ENCODE measurements around the gene RGS12.

Gene RGS12

DNA sequence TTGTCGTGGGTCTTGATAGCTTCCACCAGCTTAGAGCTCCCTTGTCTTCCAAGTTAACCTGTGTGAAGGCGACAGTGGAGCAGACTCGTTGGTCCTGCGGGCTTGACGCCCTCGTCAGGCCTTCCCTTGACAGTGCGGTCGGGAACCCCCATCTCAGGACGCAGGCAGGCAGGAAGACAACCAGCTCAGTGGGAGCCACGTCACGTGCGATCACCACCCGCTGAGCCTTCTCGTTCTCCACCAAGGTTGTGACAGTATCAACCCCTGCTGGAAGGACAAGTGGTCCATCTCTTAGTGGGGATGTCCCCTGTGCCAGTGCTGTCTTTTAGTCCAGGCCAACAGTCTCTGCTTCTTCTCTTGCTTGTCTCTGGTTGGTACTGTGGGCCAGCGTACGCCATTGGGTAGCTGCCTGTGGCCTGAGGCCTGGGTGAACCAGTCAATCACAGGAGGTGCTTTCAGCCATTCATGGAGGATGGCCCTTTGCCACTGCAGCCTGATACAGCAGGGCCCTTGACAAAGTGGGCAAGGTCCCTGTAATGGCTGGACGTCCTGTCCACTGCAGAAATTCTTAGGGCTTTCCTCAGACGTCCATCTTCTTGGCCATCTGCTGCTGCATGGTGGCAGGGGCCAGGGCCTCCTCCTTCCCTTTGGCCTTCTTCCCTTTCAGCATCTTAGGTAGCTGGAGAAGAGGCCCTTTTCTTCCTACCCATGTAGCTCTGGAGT, 31.4 kb downstream of the RGS12 start:
- H3K4me3 ChIP-seq (ENCODE audit: low read depth, low read length) = no peak overlapping the region
- TF ChIP-seq, protein P1, sequence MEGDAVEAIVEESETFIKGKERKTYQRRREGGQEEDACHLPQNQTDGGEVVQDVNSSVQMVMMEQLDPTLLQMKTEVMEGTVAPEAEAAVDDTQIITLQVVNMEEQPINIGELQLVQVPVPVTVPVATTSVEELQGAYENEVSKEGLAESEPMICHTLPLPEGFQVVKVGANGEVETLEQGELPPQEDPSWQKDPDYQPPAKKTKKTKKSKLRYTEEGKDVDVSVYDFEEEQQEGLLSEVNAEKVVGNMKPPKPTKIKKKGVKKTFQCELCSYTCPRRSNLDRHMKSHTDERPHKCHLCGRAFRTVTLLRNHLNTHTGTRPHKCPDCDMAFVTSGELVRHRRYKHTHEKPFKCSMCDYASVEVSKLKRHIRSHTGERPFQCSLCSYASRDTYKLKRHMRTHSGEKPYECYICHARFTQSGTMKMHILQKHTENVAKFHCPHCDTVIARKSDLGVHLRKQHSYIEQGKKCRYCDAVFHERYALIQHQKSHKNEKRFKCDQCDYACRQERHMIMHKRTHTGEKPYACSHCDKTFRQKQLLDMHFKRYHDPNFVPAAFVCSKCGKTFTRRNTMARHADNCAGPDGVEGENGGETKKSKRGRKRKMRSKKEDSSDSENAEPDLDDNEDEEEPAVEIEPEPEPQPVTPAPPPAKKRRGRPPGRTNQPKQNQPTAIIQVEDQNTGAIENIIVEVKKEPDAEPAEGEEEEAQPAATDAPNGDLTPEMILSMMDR (IDR thresholded peaks at IDR 0.05; ENCODE audit: insufficient read depth, low read depth, low read length, missing control alignments) = peak; percentile 32
- DNase-seq (ENCODE audit: low read depth) = peak; percentile 12

DNA sequence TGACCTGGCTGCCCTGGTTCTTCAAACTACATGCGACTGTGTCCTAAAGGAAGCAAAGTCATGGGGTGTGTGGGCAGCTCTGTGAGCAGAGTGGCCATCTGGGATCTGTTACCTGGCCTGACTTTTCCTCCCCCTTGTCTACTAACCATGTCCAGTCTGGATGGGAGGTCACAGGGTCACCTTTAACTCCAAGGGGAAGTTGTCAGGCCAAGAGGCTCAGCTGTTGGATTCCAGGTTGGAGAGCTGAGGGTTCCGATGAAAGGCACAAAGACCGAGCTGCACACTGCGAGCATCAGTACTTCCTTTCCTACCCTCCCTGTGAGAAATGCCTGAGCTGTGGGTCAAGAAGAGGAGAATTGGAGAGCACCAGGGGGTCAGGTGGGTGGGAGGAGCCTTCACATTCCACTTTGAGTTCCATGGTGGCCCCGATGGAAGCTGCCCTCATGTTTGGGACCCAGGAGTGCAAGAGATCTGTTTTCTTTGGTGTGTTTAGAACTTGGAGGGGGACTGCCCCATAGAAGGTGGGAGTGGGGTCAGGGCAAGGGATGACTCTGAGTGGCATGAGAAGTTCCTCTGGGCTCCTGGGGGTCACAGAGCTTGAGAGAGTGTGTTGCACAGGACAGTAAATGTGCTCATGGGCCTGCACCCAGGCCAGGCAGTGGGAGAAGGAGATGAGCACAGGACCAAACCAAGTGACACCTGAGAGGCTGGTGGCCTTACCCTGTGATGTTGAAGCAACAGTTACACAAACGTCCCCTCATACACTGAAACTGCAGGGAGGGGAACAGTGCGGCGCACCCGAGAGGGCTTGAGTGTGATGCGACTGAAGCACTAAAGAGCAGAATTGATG, 36.2 kb downstream of the RGS12 start:
- TF ChIP-seq, protein P1 (IDR thresholded peaks at IDR 0.05; ENCODE audit: insufficient read depth, low read depth, low read length, missing control alignments) = no peak
- H3K4me3 ChIP-seq (ENCODE audit: low read depth, low read length) = no peak overlapping the region
- no peak for DNase-seq (ENCODE audit: low read depth)

DNA sequence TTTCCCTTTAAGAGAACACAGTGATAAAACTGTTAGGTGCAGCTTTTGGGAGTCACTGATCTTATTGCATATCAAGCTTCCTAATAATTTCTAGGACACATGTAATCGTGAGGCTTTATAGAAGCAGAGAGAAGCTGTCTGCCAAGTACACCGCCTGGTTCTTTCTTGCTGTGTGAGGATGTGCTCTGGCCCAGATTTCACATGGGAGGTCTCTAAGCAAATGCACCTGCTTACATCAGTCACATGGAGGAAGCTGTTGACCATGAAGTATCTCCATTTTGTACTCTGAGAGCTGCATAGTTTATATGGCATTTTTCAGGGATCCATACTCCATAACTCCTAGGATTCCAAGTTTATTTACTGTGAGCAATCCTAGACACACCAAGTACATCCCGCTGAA, 37.1 kb downstream of the RGS12 start:
- TF ChIP-seq, protein P1 (IDR thresholded peaks at IDR 0.05; ENCODE audit: insufficient read depth, low read depth, low read length, missing control alignments) = no peak
- no peak for DNase-seq (ENCODE audit: low read depth)
- no peak overlapping the region for H3K4me3 ChIP-seq (ENCODE audit: low read depth, low read length)

DNA sequence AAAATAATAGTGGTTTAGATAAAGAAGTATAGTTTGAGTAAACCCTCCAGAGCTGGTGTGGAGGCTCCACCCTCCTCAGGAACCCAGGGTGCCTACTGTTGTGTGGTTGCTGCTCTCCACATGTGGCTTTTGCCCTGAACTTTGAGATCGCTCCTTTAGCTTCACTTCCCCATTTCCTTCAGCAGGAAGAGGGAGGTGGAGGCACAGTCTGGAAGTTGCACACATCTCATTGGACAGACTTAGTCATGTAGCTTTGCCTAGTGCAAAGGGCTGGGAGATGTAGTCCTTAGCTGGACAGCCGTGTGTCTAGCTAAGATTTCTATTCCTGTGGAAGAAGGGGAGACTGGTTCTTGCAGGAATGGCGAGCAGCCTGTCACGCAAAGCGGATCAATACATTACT, 37.9 kb downstream of the RGS12 start:
- no peak for DNase-seq (ENCODE audit: low read depth)
- H3K4me3 ChIP-seq (ENCODE audit: low read depth, low read length) = no peak overlapping the region
- TF ChIP-seq, protein P1 (IDR thresholded peaks at IDR 0.05; ENCODE audit: insufficient read depth, low read depth, low read length, missing control alignments) = no peak

DNA sequence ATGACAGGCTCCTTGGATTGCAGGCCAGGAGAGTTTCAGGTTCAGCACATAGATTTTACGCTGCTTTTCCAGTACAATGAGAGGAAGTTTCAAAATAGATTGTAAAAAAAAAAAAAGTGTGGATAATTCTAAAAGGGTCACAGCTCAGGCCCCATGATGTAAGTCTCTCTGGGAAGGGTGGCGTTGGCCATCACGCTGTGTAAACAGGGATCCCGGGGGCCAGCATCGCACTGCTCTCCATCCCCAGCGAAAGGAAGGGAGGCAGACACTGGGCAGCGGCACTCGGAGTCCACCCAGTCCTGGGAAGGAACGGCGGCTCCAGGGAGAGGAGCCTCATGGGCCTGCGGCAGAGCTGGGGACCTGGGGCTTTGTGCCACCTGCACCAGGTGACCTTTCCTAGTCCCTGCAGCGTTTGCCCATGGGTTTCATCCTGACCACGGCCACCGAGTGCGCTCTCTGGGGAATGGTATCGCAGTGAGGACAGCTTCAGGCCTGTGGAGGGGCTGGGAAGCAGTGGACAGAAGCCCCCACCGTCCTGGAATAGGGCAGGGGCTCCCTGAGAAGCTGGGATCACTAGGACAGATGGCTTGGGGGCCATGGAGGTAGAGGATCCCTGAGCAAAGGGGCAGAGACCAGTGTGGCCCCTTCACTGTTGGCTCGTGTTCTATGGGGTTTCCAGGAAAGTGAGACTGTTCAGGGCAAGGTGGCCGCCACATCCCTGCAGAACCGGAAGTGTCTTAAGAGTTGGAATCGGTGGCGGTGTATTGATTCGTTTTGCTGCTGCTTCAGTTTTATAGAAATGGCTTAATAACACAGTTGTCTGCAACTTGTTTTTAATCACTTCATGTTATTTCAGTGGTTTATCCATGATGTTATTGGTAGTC, 38.9 kb downstream of the RGS12 start:
- H3K4me3 ChIP-seq (ENCODE audit: low read depth, low read length) = no peak overlapping the region
- TF ChIP-seq, protein P1 (IDR thresholded peaks at IDR 0.05; ENCODE audit: insufficient read depth, low read depth, low read length, missing control alignments) = no peak
- no peak for DNase-seq (ENCODE audit: low read depth)

DNA sequence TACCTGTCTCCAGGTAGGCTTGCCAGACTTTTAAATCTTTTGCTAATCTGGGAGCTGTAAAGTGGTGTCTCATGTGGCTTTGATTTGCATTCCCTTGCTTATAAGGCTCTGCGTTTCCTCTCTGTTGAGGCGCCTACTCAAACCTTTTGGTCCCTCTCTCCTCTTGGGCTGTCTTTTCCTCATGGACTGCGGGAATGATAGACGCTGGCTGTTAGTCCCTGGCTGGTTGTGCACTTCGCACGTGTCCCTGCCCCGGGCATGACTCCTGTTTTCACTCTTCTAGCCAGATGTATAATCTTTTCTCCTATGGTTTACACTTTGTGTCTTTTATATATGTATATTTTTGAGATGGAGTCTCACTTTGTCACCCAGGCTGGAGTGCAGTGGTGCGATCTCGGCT, 39.7 kb downstream of the RGS12 start:
- TF ChIP-seq, protein P1 (IDR thresholded peaks at IDR 0.05; ENCODE audit: insufficient read depth, low read depth, low read length, missing control alignments) = no peak
- DNase-seq (ENCODE audit: low read depth) = no peak
- no peak overlapping the region for H3K4me3 ChIP-seq (ENCODE audit: low read depth, low read length)

All from GM12865 (cell line).